ENCODE data around the gene PPP1R12C. TPM values are rescaled to one million over a fixed set of nuclear protein-coding genes. Genes with fewer than 3 reads are reported as not detected.

PPP1R12C gene
- total RNA-seq, 3 donors from 2014 or later, result 68.3 to 148 (median 91.7) TPM

DNA sequence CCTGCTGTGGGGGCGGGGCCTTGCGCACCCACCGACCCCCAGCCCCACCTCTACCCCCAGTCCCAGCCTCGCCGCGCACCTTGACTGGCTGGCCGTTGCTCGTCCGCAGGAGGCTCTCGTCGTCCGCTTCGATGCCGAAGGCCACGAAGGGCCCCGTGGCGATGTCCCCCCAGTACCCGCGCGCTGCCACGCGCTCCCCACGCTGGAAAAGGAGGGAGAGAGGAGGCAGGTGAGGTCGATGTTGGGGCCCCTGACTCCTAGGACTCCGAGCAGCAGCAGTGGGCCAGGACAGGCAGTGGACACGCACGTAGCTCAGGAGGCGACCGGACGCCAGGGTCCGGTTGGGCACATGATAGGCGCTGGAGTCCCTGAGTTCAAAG lies 43.5 kb upstream of the PPP1R12C start:
- Histone ChIP-seq H3K4me1 (no peaks in the 10 kb centered on the region), H3K36me3 (no peaks in the 10 kb centered on the region), H3K9me3 (no peaks in the 10 kb centered on the region), H3K27me3 (peaks cover 8 to 55% of the 10 kb centered on the region in 2 donors), H3K27ac (no peak overlapping the region), H3K4me3 (peak overlapping the region in 1 of 3 donors; percentile 39)
- intact Hi-C loops (cut with DNase I; ENCODE audit: low total_unique reads), result no loop called here
- no peak for DNase-seq (ENCODE audit: low spot score in 2 of 2)
- TF ChIP-seq POLR2A (IDR thresholded peaks at IDR 0.05), result no peak

- Histone ChIP-seq H3K9me3 (no peaks in the 10 kb centered on the region), H3K27ac (no peak overlapping the region), H3K36me3 (no peaks in the 10 kb centered on the region), H3K4me1 (no peaks in the 10 kb centered on the region), H3K27me3 (peaks cover 8 to 57% of the 10 kb centered on the region in 2 donors), H3K4me3 (peak overlapping the region in 1 of 3 donors; percentile 39)
- intact Hi-C loops (cut with DNase I; ENCODE audit: low total_unique reads), result no loop called here
- peak; percentile 58 to 79 for DNase-seq (ENCODE audit: low spot score in 2 of 2)
- TF ChIP-seq POLR2A (IDR thresholded peaks at IDR 0.05), result no peak
- peak; percentile 14 to 64 (median 55) for TF ChIP-seq CTCF (IDR thresholded peaks at IDR 0.05)
Measured at GRCh38 chr19:55160128-55160985, 42.9 kb upstream of the PPP1R12C start.

- Histone ChIP-seq H3K36me3 (no peaks in the 10 kb centered on the region), H3K9me3 (no peaks in the 10 kb centered on the region), H3K4me3 (no peak overlapping the region), H3K27ac (no peak overlapping the region), H3K27me3 (peaks cover 8 to 64% of the 10 kb centered on the region in 2 donors), H3K4me1 (no peaks in the 10 kb centered on the region)
- TF ChIP-seq CTCF (IDR thresholded peaks at IDR 0.05) (no peak), POLR2A (IDR thresholded peaks at IDR 0.05) (no peak), POLR2AphosphoS5 (IDR thresholded peaks at IDR 0.05) (no peak)
- intact Hi-C loops (cut with DNase I; ENCODE audit: low total_unique reads), result no loop called here
- no peak for DNase-seq (ENCODE audit: low spot score in 2 of 2)
Measured at GRCh38 chr19:55158848-55159749, 41.7 kb upstream of the PPP1R12C start.

DNA sequence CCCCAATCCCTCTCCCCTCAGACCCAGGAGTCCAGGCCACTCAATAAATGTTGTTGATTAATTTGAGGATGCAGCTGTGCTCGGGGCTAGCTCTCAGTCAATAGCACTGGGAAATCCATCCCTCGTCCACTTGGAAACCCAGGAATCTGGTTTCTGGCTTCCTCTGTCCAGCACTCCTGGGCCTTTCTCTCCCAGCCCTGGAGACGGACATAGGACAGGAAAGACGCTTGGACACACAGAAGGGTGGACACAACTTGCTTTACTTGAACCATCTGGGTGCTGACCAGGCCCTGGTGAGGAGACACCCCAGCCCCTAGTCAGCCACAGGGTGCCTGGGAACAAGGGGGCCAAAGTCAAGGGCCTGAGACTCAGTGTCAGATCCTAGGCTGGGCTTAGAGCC lies 41.0 kb upstream of the PPP1R12C start:
- intact Hi-C loops (cut with DNase I; ENCODE audit: low total_unique reads), result no loop called here
- peaks cover 8 to 67% of the 10 kb centered on the region in 2 donors for H3K27me3 ChIP-seq

More for the DNA sequence above, 41.0 kb upstream of the PPP1R12C start:
- Histone ChIP-seq H3K9me3 (no peaks in the 10 kb centered on the region), H3K27ac (no peak overlapping the region), H3K4me3 (no peak overlapping the region), H3K36me3 (no peaks in the 10 kb centered on the region), H3K4me1 (no peaks in the 10 kb centered on the region)
- TF ChIP-seq POLR2A (IDR thresholded peaks at IDR 0.05) (no peak), POLR2AphosphoS5 (IDR thresholded peaks at IDR 0.05) (no peak), CTCF (IDR thresholded peaks at IDR 0.05) (no peak)
- DNase-seq (ENCODE audit: low spot score in 2 of 2), result no peak

Measured in breast epithelium (tissue), 4 donors.